Stimulated activated CD8-positive, alpha-beta memory T cell treated with anti-CD3 and anti-CD28 coated beads, Interleukin-15, amount 100 ng/mL, for 24 hours (primary cell): ENCODE results near the gene INF2.

Source experiments
- DNase-seq: peaks from one replicate; pipeline ENCODE4 v3.0.0-alpha.2; 2020; ENCODE audit warnings: low read depth

INF2 gene

GRCh38 chr14:104689881-104690711, 678 bp downstream of the INF2 start:
- no peak for DNase-seq

- no peak for DNase-seq
Measured at GRCh38 chr14:104690861-104691455, 1.5 kb downstream of the INF2 start.

DNA sequence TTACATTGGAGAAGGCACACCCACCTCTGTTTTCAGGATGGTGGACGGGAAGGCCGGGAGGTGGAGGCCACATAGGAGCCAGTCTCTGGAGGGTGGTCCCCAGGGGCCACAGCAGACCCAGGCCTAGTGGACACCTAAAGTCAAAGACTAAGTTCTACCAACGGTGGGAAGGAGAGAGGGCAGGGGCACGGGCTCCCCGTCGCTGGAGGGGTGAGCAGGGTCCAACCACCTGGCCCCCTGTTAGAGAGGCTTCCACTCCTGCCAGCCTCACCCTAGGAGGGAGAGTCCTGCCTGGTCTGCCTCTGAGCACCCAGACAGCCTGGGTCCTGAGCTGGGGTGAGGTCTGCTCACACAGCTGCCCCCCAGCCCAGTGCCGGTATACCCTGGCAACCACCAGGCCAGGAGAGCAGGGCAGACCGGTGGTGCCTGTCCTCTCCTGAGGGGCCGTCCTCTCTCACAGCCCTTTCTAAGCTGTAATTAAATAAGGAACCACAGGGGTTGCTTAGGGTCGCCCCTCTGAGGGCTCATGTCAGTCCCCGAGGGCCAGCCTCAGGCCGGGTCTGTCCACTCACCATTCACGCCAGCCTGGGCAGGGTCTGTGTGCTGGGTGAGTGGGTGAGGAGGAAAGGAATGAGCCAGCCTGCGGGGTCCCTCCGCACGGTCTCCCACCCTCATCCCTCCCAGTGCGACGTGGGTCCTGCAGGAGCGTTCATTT, 2.3 kb downstream of the INF2 start:
- DNase-seq: no peak

- DNase-seq: no peak
Measured at GRCh38 chr14:104692261-104692938, 3.0 kb downstream of the INF2 start.

- DNase-seq: no peak
Measured at GRCh38 chr14:104692939-104693315, 3.5 kb downstream of the INF2 start.

GRCh38 chr14:104693482-104694431, 4.3 kb downstream of the INF2 start:
- no peak for DNase-seq

DNA sequence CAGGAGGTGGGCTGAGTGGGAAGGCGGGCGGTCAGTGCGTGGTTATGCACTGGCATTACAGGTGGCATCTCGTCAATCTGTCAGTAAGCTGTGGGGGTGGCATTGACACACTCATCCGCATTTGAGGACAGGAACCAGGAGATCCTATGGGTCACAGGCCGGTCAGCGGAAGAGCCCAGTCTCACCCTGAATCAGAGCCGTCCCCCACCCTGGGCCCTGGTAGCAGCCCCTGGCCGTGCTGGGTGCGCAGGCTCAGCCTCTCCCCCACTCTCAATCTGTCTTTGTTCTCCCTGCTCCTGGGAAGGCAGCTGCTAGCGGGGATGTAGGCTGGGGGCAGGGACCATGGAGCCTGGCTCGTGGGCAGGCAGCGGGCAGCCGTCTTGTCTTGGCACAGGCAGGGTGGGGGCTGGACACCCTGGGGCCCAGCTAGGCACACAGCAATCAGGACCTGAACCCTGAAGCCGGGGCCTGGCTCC, 5.1 kb downstream of the INF2 start:
- DNase-seq: no peak

DNA sequence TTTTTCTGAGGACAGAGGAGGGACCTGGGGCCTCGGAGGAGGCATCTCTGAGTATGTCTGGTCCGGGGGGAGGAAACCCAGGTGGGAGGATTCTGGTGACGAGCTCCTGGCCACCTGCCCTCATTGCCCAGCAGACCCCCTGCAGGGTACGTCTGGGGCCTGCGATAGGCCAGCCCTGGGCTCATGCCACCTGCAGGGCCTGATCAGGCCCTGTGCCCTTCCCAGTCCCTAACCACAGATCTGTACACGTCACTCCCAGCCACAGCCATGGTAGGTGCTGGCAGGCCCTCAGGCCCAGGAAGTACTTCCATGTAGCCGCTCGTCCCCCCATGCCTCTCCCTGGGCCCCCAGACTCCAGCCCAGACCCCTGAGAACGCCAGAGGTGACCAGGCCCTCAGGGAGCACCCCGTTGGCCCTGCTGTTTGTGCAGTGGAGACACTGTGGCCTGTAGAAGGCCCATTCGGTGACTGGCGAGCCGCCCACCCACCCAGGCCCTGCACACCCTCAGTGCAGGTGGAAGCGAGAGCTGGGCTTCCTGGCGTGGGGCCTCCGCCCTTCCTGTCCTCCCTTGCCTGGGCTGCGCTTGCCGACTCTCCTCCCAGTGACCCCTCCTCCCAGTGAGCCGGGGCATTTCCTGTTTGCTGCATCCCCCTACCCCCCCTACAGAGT, 5.7 kb downstream of the INF2 start:
- DNase-seq: no peak

DNA sequence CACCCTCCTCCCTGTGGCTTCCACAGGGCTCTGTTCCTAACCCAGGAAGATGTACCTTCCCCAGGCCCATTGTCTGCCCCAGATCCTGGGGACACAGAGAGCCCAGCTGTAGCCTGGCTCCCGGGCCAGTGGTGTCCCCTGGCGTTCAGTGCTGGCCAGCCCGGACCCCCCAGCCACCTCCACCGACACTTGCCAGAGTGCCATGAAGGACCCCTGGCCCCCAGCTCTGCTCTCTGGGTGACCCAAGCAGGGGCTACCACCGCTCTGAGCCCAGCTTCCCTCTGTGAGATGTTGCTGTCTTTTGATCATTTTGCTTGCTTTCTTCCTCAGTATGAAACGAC, 6.2 kb downstream of the INF2 start:
- DNase-seq: no peak

DNA sequence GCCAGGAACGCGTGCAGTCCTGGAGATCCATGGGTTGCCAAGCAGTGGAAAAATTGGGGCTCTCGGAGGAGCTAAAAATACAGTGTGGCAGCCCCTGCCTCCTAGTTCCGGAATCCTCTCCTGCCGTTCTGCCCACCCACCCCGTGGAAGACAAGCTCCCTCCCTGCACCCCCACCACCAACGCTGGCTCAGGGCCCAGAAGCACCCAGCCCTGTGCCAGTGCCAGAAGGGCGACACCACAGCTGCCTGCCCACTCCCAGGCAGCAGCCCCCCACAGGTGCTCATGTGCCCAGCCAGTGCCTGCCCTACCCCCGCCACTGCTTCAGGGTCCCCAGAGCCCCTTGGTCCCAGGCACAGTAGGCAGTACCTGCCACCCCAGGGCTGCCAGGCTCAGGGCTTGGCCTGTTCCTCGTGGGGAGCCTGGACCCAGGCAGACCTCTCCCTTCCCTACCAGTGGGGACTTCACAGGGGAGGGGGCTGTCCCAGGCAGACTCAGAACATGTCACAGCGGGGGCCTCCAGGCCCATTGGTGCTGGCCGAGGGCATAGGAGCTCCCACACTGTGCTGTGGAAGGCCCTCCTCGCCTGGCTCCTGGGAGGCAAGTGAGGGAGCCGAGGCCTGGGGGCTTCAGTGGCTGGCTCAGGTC, 7.4 kb downstream of the INF2 start:
- no peak for DNase-seq

GRCh38 chr14:104697317-104697703, 7.9 kb downstream of the INF2 start:
- no peak for DNase-seq

- no peak for DNase-seq
Measured at GRCh38 chr14:104697892-104698583, 8.6 kb downstream of the INF2 start.

- DNase-seq: no peak
Measured at GRCh38 chr14:104698688-104699425, 9.4 kb downstream of the INF2 start.

GRCh38 chr14:104699426-104699748, 10.0 kb downstream of the INF2 start:
- DNase-seq: no peak

DNA sequence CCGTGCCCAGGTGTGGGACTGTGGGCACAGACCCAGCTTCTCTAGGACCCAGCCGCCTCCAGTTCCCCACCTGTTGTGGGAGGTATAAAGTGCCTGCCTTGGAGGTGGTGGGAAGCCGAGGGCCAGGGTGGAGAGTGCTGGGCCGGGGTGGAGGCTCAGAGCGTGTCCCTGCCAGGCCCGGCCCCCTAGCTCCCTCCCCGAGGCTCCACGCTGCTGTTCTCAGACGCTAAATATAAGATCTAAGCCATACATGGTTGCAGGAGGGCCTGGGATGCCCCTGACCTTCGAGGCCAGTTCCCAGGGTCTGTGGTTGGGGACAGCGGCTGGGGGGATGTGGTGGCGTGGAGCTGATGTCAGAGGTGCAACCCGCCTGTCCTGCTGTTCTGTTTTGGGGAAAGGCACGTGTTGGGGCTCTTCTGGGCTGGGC, 10.8 kb downstream of the INF2 start:
- no peak for DNase-seq

DNA sequence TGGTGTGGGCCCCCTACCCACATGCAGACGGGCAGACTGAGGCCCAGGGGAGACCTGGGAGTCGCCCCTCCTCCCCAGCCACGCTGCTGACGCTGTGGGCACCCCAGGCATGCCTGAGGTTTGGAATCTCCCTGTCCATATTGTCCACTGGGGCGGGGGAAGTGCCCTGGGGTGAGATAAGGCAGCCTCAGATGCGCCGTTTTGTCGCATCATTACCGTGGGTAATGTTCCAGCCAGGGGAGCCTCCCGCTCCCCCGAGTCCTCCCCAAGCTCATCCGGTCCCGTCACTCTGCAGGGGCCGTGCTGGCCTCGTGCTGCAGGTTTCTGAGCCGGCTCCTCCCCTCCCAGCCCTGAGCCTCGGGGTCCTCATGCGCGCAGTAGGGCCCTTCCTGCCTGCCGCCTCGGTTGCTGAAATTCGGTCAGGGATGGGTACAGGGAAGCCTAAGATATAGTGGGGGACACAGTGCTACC, 11.4 kb downstream of the INF2 start:
- DNase-seq: no peak

DNA sequence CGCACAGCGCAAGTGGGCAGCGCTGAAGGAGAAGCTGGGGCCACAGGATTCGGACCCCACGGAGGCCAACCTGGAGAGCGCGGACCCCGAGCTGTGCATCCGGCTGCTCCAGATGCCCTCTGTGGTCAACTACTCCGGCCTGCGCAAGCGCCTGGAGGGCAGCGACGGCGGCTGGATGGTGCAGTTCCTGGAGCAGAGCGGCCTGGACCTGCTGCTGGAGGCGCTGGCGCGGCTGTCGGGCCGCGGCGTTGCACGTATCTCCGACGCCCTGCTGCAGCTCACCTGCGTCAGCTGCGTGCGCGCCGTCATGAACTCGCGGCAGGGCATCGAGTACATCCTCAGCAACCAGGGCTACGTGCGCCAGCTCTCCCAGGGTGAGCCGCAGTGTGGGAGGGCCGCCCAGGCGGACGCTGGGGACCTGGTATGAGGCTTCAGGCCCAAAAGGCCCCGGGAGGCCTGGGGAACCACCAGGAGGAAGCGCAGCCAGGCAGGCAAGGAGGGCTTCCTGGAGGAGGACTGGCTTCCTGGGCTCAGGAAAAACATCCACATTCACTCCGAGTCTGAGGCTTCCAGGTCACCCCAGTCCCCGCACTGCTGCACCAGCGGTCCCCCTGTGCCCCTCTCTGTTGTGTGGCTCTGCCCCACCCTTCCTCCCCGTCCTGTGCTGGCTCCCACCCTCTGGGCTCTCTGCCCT, 12.1 kb downstream of the INF2 start:
- DNase-seq: no peak

GRCh38 chr14:104702106-104702505, 12.7 kb downstream of the INF2 start:
- no peak for DNase-seq
